Activated CD8-positive, alpha-beta T cell treated with anti-CD3 and anti-CD28 coated beads, Interleukin-2, amount 10 ng/mL, durations not matched to agents 7 days and 5 days (primary cell): ENCODE results near the gene ZCWPW2. TPM values are rescaled to one million over a fixed set of nuclear protein-coding genes. Genes with fewer than 3 reads are reported as not detected.

Experiments used
- ATAC-seq: fragments of 150-1000 bp; cut with Tn5 transposase; one replicate; pipeline ENCODE4 v1.10.0; 2021; ENCODE audit warnings: moderate library complexity
- CTCF ChIA-PET: fragments of 350-600 bp; sonication (Branson Sonifier 250); formaldehyde crosslinking; loops from one replicate; lab custom pipeline; 2021; ENCODE audit warnings: antibody characterized with exemption; lab: Charles Lee
- POLR2A ChIA-PET: fragments of 350-600 bp; sonication (Branson Sonifier 250); formaldehyde crosslinking; loops from one replicate; lab custom pipeline; 2021; ENCODE audit warnings: antibody characterized with exemption; lab: Charles Lee
- DNase-seq: peaks from one replicate; pipeline ENCODE4 v3.0.0-alpha.2; 2020
- H3K27ac Mint-ChIP-seq: one replicate; pipeline ENCODE4 v1.8.0; 2021; ENCODE audit warnings: mild to moderate bottlenecking, mixed read lengths
- H3K27me3 Mint-ChIP-seq: one replicate; pipeline ENCODE4 v1.8.0; 2021; ENCODE audit warnings: low read depth, mixed read lengths
- H3K36me3 Mint-ChIP-seq: one replicate; pipeline ENCODE4 v1.8.0; 2021; ENCODE audit warnings: low read depth, mixed read lengths
- H3K4me1 Mint-ChIP-seq: one replicate; pipeline ENCODE4 v1.8.0; 2021; ENCODE audit warnings: low read depth, mixed read lengths
- H3K4me3 Mint-ChIP-seq: one replicate; pipeline ENCODE4 v1.8.0; 2021; ENCODE audit warnings: mild to moderate bottlenecking, mixed read lengths
- H3K9me3 Mint-ChIP-seq: one replicate; pipeline ENCODE4 v1.8.0; 2022; ENCODE audit warnings: mixed read lengths; ENCODE audit not compliant: insufficient read depth
- total RNA-seq, 2 experiments: library from RNA; stranded (reverse); gene quantifications; one replicate each; pipeline ENCODE4 v1.2.3, GENCODE V29; 2021

The ZCWPW2 gene
- total RNA-seq, 2 experiments from 2014 or later: 0.31 to 0.42 TPM

DNA sequence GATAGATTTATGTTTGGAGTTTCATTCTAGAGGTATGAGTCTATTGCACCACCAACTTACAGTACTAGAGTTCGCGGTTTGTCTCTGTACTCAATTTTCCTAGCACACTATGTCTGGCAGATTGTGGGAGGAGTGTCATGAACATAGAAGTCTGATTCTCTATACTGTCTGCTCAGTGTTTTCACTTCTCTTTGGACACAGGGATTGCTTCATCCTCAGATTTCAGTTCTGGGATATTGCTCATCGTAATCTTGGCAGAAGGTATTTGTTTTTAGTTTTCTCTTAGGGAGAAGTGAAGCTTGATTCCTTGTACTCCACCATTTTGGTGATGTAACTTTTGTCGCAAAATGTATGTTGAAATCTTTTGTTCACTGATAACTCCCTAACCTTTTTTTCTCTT, 27.9 kb downstream of the ZCWPW2 start:
- CTCF ChIA-PET: no interaction called here
- no peaks in the 10 kb centered on the region for H3K36me3 Mint-ChIP-seq
- no peak overlapping the region for H3K27ac Mint-ChIP-seq
- H3K4me3 Mint-ChIP-seq: no peak overlapping the region
- ATAC-seq (no peak), DNase-seq (no peak)
- peaks cover 6% of the 10 kb centered on the region for H3K9me3 Mint-ChIP-seq
- H3K27me3 Mint-ChIP-seq: no peaks in the 10 kb centered on the region
- POLR2A ChIA-PET: no interaction called here
- no peaks in the 10 kb centered on the region for H3K4me1 Mint-ChIP-seq

DNA sequence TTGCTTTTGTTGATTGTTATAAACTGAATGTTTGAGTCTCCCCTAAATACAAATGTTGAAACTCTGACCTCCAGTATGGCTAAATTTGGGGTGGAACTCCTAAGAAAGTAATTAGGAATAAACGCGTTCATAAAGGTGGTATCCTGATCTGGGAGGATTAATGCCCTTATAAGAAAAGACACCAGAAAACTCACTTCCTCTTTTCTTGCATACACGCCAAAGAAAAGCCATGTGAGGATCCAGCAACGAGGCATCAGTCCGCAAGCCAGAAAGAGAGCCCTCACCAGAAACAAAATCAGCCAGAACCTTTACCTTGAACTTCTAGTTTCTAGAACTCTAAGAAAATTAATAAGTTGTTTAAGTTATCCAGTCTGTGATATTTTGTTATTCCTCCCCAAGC, 37.5 kb downstream of the ZCWPW2 start:
- no peak overlapping the region for H3K4me3 Mint-ChIP-seq
- ChIA-PET POLR2A (no interaction called here), CTCF (no interaction called here)
- H3K36me3 Mint-ChIP-seq: no peaks in the 10 kb centered on the region
- H3K4me1 Mint-ChIP-seq: no peaks in the 10 kb centered on the region
- no peaks in the 10 kb centered on the region for H3K27me3 Mint-ChIP-seq
- no peak overlapping the region for H3K27ac Mint-ChIP-seq
- peaks cover 7% of the 10 kb centered on the region for H3K9me3 Mint-ChIP-seq
- no peak for DNase-seq
- ATAC-seq: no peak

DNA sequence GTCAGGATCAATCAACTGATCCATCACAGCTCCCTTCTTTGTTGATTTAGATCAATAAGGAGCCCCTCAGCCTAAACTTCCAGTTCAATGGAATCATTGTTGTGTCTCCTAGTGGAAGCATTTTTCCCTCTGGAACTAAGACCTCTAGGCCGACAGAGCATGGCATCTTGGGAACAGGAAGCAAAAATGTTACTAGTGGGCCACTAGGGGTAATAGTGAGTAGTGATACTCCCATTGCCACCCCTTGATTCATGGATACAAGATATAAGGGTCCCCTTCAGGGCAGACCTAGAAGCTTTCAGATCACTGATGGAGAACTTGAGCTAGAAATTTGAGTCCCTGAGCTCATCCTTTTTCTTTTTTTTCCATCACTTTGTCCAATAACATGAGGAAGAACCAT, 40.5 kb downstream of the ZCWPW2 start:
- Mint-ChIP-seq H3K36me3 (no peaks in the 10 kb centered on the region), H3K27ac (no peak overlapping the region), H3K4me1 (no peaks in the 10 kb centered on the region), H3K9me3 (peaks cover 16% of the 10 kb centered on the region), H3K4me3 (no peak overlapping the region), H3K27me3 (no peaks in the 10 kb centered on the region)
- ATAC-seq: no peak
- no peak for DNase-seq
- ChIA-PET POLR2A (no interaction called here), CTCF (no interaction called here)

DNA sequence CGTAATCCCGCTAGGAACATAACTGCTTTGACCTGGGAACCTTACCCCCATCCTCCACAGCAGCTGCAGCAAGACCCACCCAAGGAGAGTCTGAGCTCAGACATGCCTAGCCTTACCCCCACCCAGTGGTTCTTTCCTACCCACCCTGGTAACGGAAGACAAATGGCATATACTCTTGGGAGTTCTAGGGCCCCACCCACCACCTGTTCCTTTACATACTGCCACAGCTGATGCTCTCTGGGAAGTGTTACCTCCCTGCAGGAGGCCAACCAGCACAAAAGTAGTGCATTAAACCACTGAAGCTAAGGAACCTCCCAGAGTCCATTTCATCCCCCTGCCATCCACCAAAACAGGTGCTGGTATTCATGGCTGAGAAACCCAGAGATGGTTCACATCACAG, 50.7 kb downstream of the ZCWPW2 start:
- POLR2A ChIA-PET: no interaction called here
- CTCF ChIA-PET: no interaction called here
- DNase-seq (no peak), ATAC-seq (no peak)
- Mint-ChIP-seq H3K27me3 (no peaks in the 10 kb centered on the region), H3K4me1 (no peaks in the 10 kb centered on the region), H3K36me3 (no peaks in the 10 kb centered on the region), H3K4me3 (no peak overlapping the region), H3K27ac (no peak overlapping the region), H3K9me3 (peaks cover 44% of the 10 kb centered on the region)

DNA sequence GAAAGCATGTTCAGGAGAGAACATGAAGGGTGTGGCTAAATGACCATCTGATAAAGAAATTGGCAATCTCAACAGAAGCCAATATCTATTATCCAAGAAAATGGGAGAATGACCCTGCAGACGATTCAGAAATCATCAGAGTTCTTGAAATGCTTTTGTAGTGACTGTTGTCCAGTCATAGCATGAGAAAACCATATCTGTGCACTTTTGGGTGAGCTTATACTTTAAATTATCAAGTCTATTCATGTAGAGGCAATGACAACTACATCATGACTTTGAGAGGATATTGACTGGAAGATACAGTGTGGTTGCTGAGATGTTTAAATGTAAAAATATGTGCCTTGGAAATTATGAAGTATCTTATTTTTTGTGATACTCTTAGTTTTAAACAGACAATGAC, 57.7 kb downstream of the ZCWPW2 start:
- Mint-ChIP-seq H3K27me3 (no peaks in the 10 kb centered on the region), H3K9me3 (peaks cover 38% of the 10 kb centered on the region), H3K27ac (no peak overlapping the region), H3K4me1 (no peaks in the 10 kb centered on the region), H3K4me3 (no peak overlapping the region), H3K36me3 (no peaks in the 10 kb centered on the region)
- POLR2A ChIA-PET: no interaction called here
- no peak for ATAC-seq
- no peak for DNase-seq
- CTCF ChIA-PET: no interaction called here

DNA sequence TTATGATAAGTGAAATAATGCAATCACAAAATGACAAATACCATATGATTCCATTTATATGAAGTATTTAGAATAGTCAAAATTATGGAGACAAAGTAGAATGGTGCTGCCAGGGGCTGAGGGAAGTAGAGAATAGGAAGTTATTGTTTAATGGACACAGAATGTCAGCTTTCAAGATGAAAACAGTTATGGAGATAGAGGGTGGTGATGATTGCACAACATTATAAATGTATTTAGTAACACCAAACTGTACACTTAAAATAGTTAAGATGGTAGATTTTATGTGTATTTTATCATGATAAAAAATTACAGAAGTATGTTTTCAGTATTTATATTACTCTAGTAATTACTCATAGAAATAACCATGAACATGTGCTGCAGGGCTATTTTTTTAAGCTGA, 100.9 kb downstream of the ZCWPW2 start:
- Mint-ChIP-seq H3K4me3 (no peak overlapping the region), H3K27me3 (no peaks in the 10 kb centered on the region)

DNA sequence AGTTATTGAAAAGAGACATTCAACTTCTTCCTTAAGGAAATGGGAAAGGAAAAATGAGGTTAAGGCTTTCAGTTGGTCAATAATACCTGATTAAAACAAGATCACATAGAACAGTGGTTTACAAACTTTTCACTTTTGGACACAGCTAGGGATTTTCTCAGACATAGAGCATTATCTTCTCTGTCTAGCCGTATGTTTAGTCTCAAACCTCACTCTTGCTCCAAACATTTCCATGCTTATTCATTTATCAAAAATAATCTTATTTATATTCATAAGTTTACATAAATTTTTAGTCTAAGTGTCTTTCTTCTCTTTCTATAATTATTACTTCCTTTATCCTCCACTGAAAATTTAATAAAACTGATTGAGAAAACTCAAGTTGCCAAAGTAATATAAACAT, 114.3 kb downstream of the ZCWPW2 start:
- Mint-ChIP-seq H3K27ac (no peak overlapping the region), H3K27me3 (no peaks in the 10 kb centered on the region), H3K4me1 (no peaks in the 10 kb centered on the region), H3K4me3 (no peak overlapping the region), H3K36me3 (no peaks in the 10 kb centered on the region), H3K9me3 (no peaks in the 10 kb centered on the region)
- ChIA-PET CTCF (no interaction called here), POLR2A (no interaction called here)
- ATAC-seq (no peak), DNase-seq (no peak)

More for the DNA sequence above, 100.9 kb downstream of the ZCWPW2 start:
- POLR2A ChIA-PET: no interaction called here
- CTCF ChIA-PET: no interaction called here
- ATAC-seq (no peak), DNase-seq (no peak)
- H3K27ac Mint-ChIP-seq: no peak overlapping the region
- no peaks in the 10 kb centered on the region for H3K36me3 Mint-ChIP-seq
- H3K9me3 Mint-ChIP-seq: peaks cover under 1% of the 10 kb centered on the region
- no peaks in the 10 kb centered on the region for H3K4me1 Mint-ChIP-seq

DNA sequence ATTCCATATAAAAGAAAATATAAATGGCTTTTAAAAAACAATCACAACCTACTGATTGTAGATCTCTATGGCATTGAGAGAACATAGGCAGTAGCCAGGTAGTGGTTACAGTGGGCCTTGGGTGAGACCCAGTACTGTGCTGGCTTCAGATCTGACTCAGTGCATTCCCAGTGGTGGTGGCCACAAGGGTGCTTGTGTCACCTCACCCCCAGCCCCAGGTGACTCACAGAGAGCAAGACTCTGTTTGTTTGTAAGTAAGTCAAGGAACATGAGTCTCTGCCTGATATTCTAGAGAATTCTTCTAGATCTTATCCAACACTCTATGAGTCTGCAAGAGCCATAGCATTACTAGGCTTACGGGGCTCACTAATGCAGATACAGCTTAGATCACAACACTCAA, 118.9 kb downstream of the ZCWPW2 start:
- ATAC-seq (no peak), DNase-seq (no peak)
- CTCF ChIA-PET: no interaction called here
- Mint-ChIP-seq H3K27ac (no peak overlapping the region), H3K27me3 (no peaks in the 10 kb centered on the region), H3K36me3 (no peaks in the 10 kb centered on the region), H3K4me3 (no peak overlapping the region), H3K4me1 (no peaks in the 10 kb centered on the region), H3K9me3 (no peaks in the 10 kb centered on the region)
- POLR2A ChIA-PET: no interaction called here

DNA sequence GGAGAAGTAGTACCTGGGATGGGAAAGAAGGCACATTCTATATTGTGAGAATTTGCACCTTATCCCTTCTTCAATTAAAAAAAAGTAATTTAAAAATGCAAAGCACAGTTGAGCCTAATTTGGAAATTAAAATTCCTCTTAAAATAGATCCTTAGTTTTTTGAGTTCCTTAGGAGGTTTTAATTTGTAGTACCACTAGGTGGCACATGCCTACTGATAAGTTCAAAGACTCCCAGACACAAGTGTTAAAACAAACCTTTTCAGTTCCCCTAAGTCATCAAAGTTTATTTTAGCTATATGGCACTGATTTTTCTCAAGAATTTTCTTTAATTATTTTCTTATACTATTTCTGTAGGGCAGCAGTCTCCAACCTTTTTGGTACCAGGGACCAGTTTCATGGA, 127.7 kb downstream of the ZCWPW2 start:
- CTCF ChIA-PET: interaction anchor here (0.9 kb wide), 1 partner anchor 16 kb away, joined by 3 read pairs; no protein-coding TSS in a partner anchor
- no peak overlapping the region for H3K27ac Mint-ChIP-seq
- no peaks in the 10 kb centered on the region for H3K9me3 Mint-ChIP-seq
- H3K4me1 Mint-ChIP-seq: no peaks in the 10 kb centered on the region
- no peak overlapping the region for H3K4me3 Mint-ChIP-seq
- no peak for DNase-seq
- ATAC-seq: no peak
- POLR2A ChIA-PET: no interaction called here
- no peaks in the 10 kb centered on the region for H3K36me3 Mint-ChIP-seq
- no peaks in the 10 kb centered on the region for H3K27me3 Mint-ChIP-seq

DNA sequence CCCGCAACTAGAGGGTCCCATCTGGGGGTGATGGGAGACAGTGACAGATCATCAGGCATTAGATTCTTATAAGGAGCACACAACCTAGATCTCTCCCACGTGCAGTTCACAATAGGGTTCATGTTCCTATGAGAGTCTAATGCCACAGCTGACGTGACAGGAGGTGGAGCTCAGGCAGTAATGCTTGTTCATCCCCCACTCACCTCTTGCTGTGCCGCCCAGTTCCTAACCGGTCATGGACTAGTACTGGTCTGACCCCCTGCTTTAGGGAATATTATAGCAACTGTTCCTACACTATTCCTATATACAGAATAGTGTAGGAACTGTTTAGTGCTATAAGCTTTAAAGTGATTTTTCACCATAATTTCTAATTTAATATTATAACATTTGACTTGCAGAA, 128.2 kb downstream of the ZCWPW2 start:
- Mint-ChIP-seq H3K9me3 (no peaks in the 10 kb centered on the region), H3K27ac (no peak overlapping the region), H3K4me1 (no peaks in the 10 kb centered on the region), H3K4me3 (no peak overlapping the region), H3K27me3 (no peaks in the 10 kb centered on the region), H3K36me3 (no peaks in the 10 kb centered on the region)
- ATAC-seq (no peak), DNase-seq (no peak)
- ChIA-PET POLR2A (no interaction called here), CTCF (interaction anchor here (0.9 kb wide), 1 partner anchor 15 kb away, joined by 3 read pairs; no protein-coding TSS in a partner anchor)

DNA sequence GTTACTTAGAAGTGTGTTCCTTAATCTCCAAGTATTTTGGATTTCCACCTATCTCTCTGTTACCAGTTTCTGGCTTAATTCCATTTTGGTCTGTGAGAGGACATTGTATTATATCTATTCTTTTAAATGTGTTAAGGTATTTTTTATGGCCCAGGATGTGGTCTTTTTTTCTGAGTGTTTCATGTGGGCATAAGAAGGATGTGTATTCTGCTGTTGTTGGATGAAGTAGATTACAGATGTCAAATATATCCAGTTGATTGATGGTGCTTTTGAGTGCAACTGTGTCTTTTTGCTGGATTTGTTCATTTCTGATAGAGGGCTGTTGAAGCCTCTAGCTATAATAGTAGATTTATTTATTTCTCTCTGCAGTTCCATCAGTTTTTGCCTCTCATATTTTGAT, 136.6 kb downstream of the ZCWPW2 start:
- H3K27me3 Mint-ChIP-seq: no peaks in the 10 kb centered on the region
- DNase-seq: no peak
- no peak overlapping the region for H3K4me3 Mint-ChIP-seq
- CTCF ChIA-PET: no interaction called here
- POLR2A ChIA-PET: no interaction called here
- peaks cover 3% of the 10 kb centered on the region for H3K36me3 Mint-ChIP-seq
- peaks cover 13% of the 10 kb centered on the region for H3K9me3 Mint-ChIP-seq
- H3K27ac Mint-ChIP-seq: no peak overlapping the region
- H3K4me1 Mint-ChIP-seq: peaks cover 6% of the 10 kb centered on the region
- ATAC-seq: no peak

DNA sequence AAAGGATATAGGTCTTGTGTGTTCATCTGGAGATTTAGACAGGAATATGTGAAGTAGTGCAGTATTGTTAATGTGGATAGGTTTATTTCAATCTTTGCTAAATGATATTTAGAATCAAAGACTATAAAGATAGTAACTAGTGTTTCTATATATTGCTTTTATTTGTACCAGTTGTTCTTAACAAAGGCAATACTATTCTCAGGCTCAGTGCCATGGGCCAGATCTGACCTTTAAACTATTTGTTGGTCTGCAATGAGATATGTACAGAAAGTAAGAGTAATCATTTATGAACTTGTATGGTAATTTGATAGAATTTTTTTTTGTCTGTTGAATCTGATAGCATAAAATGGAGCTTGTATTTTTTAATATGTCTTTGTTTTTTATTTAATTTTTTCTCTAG, 146.8 kb downstream of the ZCWPW2 start:
- Mint-ChIP-seq H3K36me3 (no peaks in the 10 kb centered on the region), H3K9me3 (no peaks in the 10 kb centered on the region), H3K27me3 (no peaks in the 10 kb centered on the region), H3K4me1 (no peaks in the 10 kb centered on the region), H3K4me3 (no peak overlapping the region), H3K27ac (no peak overlapping the region)
- ChIA-PET POLR2A (no interaction called here), CTCF (no interaction called here)
- no peak for ATAC-seq
- no peak for DNase-seq

DNA sequence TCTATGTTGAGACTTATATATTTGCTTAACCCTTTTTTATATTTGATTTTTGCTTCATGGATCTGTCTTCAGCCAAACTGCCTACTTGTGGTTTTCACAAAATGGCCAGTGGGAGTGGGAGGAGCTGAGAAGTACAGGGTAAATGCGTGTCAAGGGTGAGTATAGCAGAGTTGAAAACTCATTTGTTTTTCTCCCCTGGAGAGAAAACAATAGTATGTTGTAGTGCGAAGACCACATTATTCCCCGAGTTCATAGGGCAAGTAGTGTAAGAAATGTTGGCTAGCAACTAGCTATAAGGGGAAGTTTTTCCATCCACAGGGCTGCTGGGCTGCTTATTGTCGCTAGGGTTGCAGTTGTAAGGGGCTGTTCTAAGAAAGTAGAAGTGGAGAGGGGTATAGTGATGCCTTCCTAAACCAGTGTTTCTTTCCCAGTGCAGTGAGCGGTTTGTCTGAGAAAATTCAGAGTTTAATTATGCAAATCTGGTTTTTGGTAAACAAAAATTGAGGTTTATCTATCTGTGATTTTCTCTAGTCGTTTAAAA, 153.9 kb downstream of the ZCWPW2 start:
- H3K4me3 Mint-ChIP-seq: no peak overlapping the region
- no peak overlapping the region for H3K27ac Mint-ChIP-seq
- no peaks in the 10 kb centered on the region for H3K36me3 Mint-ChIP-seq
- no peaks in the 10 kb centered on the region for H3K27me3 Mint-ChIP-seq
- POLR2A ChIA-PET: no interaction called here
- CTCF ChIA-PET: no interaction called here
- no peak for ATAC-seq
- DNase-seq: no peak
- no peaks in the 10 kb centered on the region for H3K9me3 Mint-ChIP-seq
- H3K4me1 Mint-ChIP-seq: no peaks in the 10 kb centered on the region
